Kidney (tissue), 14 donors: ENCODE results near the gene IGLL5. TPM values are rescaled to one million over a fixed set of nuclear protein-coding genes. Genes with fewer than 3 reads are reported as not detected.
A peak's percentile ranks its signal among the peaks of the same experiment; 100 is the strongest.

Source experiments
- DNase-seq, 5 donors: peaks; one replicate each; pipeline ENCODE4 v3.0.0-alpha.2; 2013 to 2020
- FAIRE-seq: peaks from 2 replicates; lab custom pipeline; 2012; peaks lifted over from hg19 to GRCh38; lab: Jason Lieb, UNC
- H3K27ac ChIP-seq, 2 donors: one replicate each; pipeline ENCODE4 v1.7.0; 2013; ENCODE audit warnings: low read depth in 2 of 2, low read length in 2 of 2, inconsistent platforms in 1 of 2
- H3K27me3 ChIP-seq: one replicate; pipeline ENCODE4 v1.7.1; 2013; ENCODE audit warnings: low read length, inconsistent platforms; ENCODE audit not compliant: control insufficient read depth, insufficient read depth
- H3K36me3 ChIP-seq, 3 donors: one replicate each; pipeline versions ENCODE4 v1.7.0 to v1.7.1; 2013; ENCODE audit warnings: low read length in 3 of 3, control low read depth in 1 of 3, inconsistent platforms in 1 of 3; ENCODE audit not compliant: insufficient read depth in 3 of 3, control insufficient read depth in 2 of 3
- H3K4me1 ChIP-seq, 3 donors: one replicate each; pipeline versions ENCODE4 v1.7.0 to v1.7.1; 2013; ENCODE audit warnings: low read length in 3 of 3, inconsistent platforms in 1 of 3, low read depth in 1 of 3; ENCODE audit not compliant: control insufficient read depth in 2 of 3, insufficient read depth in 2 of 3
- H3K4me3 ChIP-seq, 3 donors: one replicate each; pipeline versions ENCODE4 v1.7.0 to v1.8.1; 2013; ENCODE audit warnings: low read length in 3 of 3, control low read depth in 1 of 3, inconsistent platforms in 1 of 3
- H3K9ac ChIP-seq, 3 donors: one replicate each; pipeline versions ENCODE4 v1.7.0 to v1.7.1; 2013; ENCODE audit warnings: low read length in 3 of 3, control low read depth in 1 of 3, inconsistent platforms in 1 of 3
- H3K9me3 ChIP-seq, 3 donors: one replicate each; pipeline versions ENCODE4 v1.7.0 to v1.7.1; 2013; ENCODE audit warnings: low read length in 3 of 3, control low read depth in 1 of 3, inconsistent platforms in 1 of 3; ENCODE audit not compliant: control insufficient read depth in 2 of 3, insufficient read depth in 1 of 3
- CTCF ChIP-seq: IDR thresholded peaks from 3 replicates; pipeline ENCODE4 v1.5.1; 2012; ENCODE audit warnings: mild to moderate bottlenecking, moderate library complexity, borderline replicate concordance; ENCODE audit not compliant: insufficient read depth; ENCODE audit errors: extremely low read depth
- intact Hi-C: fragments of 100-400 bp; cut with DNase I; formaldehyde crosslinking; loops from one replicate; pipeline ENCODE4 v1.11.1; 2022
- polyA plus RNA-seq: library from polyadenylated mRNA; stranded (reverse); fragments of 350-450 nt; fragmentation: Illumina TruSeq; extraction: RNeasy Lipid Tissue Mini Kit (QIAGEN cat#74804); gene quantifications from one replicate; pipeline ENCODE4 v1.2.3, GENCODE V29; 2014; ENCODE audit warnings: low read depth, low replicate concordance; ENCODE audit not compliant: insufficient read depth
- total RNA-seq: library from RNA; stranded (reverse); fragmentation: NEBNext Ultra II Directional; extraction: Animal tissue kit (Norgen Biotek cat#: 25700); gene quantifications from one replicate; pipeline ENCODE4 v1.2.1, GENCODE V29; 2021
- donor health status: control.
- donor health status: control.
- donor health status: control.
- donor health status: control.
- donor health status: control.
- donor health status: DM: yes; HTN: yes; CAD: no.
- donor health status: Normal renal cell carcinoma (clear cell type).

The IGLL5 gene
- total and polyA plus RNA-seq, 2 donors from 2014 or later, result 1.9 to 103 TPM

- no peak for FAIRE-seq
- Histone ChIP-seq H3K27ac (no peak overlapping the region), H3K9me3 (no peaks in the 10 kb centered on the region), H3K9ac (no peak overlapping the region), H3K27me3 (no peaks in the 10 kb centered on the region), H3K4me1 (no peaks in the 10 kb centered on the region), H3K4me3 (no peak overlapping the region), H3K36me3 (no peaks in the 10 kb centered on the region)
- intact Hi-C loops, result no loop called here
- TF ChIP-seq CTCF, result no peak
- DNase-seq, result peak in 1 of 5 donors; percentile 34
Observed at GRCh38 chr22:22911327-22912134, 23.9 kb downstream of the IGLL5 start.

GRCh38 chr22:22912135-22912987 is 24.7 kb downstream of the IGLL5 start:
- FAIRE-seq, result no peak
- Histone ChIP-seq H3K27me3 (no peaks in the 10 kb centered on the region), H3K36me3 (no peaks in the 10 kb centered on the region), H3K9me3 (no peaks in the 10 kb centered on the region), H3K4me3 (no peak overlapping the region), H3K27ac (no peak overlapping the region), H3K9ac (no peak overlapping the region), H3K4me1 (no peaks in the 10 kb centered on the region)
- TF ChIP-seq CTCF, result no peak
- intact Hi-C loops, result no loop called here
- DNase-seq, result peak in 1 of 5 donors; percentile 32

GRCh38 chr22:22912988-22913253 is 25.3 kb downstream of the IGLL5 start:
- Histone ChIP-seq H3K4me1 (no peaks in the 10 kb centered on the region), H3K27ac (no peak overlapping the region), H3K27me3 (no peaks in the 10 kb centered on the region), H3K4me3 (no peak overlapping the region), H3K9ac (no peak overlapping the region), H3K9me3 (no peaks in the 10 kb centered on the region), H3K36me3 (no peaks in the 10 kb centered on the region)
- no peak for TF ChIP-seq CTCF
- FAIRE-seq (no peak), DNase-seq (no peak)
- intact Hi-C loops, result no loop called here
